ENCODE measurements around the gene FUNDC2.

DNA sequence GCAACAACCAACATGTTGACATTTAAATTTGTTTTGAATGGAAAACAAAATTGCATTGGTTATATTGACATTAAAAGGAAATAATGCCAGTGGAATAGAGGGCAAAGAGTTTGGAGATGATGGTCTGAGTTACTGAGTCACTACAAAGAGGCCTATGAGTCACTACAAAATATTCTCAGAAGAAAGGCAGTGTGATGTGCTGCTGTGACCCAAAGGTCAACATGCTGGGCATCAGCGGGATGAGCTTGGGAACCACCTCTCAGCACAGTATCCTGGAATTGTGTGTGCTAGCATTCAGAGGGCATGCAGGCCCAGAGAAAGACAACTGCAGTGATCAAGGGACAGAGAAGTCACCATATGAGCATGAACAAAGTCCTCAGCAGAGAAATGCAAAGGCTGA, 41.5 kb downstream of the FUNDC2 start:
- TF ChIP-seq, protein P1, sequence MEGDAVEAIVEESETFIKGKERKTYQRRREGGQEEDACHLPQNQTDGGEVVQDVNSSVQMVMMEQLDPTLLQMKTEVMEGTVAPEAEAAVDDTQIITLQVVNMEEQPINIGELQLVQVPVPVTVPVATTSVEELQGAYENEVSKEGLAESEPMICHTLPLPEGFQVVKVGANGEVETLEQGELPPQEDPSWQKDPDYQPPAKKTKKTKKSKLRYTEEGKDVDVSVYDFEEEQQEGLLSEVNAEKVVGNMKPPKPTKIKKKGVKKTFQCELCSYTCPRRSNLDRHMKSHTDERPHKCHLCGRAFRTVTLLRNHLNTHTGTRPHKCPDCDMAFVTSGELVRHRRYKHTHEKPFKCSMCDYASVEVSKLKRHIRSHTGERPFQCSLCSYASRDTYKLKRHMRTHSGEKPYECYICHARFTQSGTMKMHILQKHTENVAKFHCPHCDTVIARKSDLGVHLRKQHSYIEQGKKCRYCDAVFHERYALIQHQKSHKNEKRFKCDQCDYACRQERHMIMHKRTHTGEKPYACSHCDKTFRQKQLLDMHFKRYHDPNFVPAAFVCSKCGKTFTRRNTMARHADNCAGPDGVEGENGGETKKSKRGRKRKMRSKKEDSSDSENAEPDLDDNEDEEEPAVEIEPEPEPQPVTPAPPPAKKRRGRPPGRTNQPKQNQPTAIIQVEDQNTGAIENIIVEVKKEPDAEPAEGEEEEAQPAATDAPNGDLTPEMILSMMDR (IDR thresholded peaks at IDR 0.05; ENCODE audit: poor library complexity), result no peak
- TF ChIP-seq EZH2 (IDR thresholded peaks at IDR 0.05; ENCODE audit: borderline replicate concordance), result no peak
